Activated CD8-positive, alpha-beta memory T cell treated with anti-CD3 and anti-CD28 coated beads, Interleukin-2, amount 10 ng/mL, durations not matched to agents 7 days and 5 days (primary cell): ENCODE data around the gene PLEKHA6. TPM values are rescaled to one million over a fixed set of nuclear protein-coding genes. Genes with fewer than 3 reads are reported as not detected.

Source experiments
- ATAC-seq: fragments of 150-1000 bp; cut with Tn5 transposase; one replicate; pipeline ENCODE4 v1.10.0; 2021; ENCODE audit warnings: moderate library complexity
- CTCF ChIA-PET: fragments of 350-600 bp; sonication (Branson Sonifier 250); formaldehyde crosslinking; loops from one replicate; lab custom pipeline; 2021; ENCODE audit warnings: antibody characterized with exemption; lab: Charles Lee
- DNase-seq: peaks from one replicate; pipeline ENCODE4 v3.0.0-alpha.2; 2020
- H3K27ac Mint-ChIP-seq: one replicate; pipeline ENCODE4 v1.8.0; 2021; ENCODE audit warnings: mild to moderate bottlenecking, mixed read lengths
- H3K27me3 Mint-ChIP-seq: one replicate; pipeline ENCODE4 v1.8.0; 2021; ENCODE audit warnings: mixed read lengths
- H3K36me3 Mint-ChIP-seq: one replicate; pipeline ENCODE4 v1.8.0; 2021; ENCODE audit warnings: mild to moderate bottlenecking, mixed read lengths
- H3K4me1 Mint-ChIP-seq: one replicate; pipeline ENCODE4 v1.8.0; 2021; ENCODE audit warnings: mixed read lengths
- H3K4me3 Mint-ChIP-seq: one replicate; pipeline ENCODE4 v1.8.0; 2021; ENCODE audit warnings: mild to moderate bottlenecking, moderate library complexity, mixed read lengths
- H3K9me3 Mint-ChIP-seq: one replicate; pipeline ENCODE4 v1.8.0; 2022; ENCODE audit warnings: low read depth, mixed read lengths
- total RNA-seq, 2 experiments: library from RNA; stranded (reverse); gene quantifications; one replicate each; pipeline ENCODE4 v1.2.3, GENCODE V29; 2021

PLEKHA6 gene
- total RNA-seq, 2 experiments from 2014 or later: 0.02 to 0.29 TPM

DNA sequence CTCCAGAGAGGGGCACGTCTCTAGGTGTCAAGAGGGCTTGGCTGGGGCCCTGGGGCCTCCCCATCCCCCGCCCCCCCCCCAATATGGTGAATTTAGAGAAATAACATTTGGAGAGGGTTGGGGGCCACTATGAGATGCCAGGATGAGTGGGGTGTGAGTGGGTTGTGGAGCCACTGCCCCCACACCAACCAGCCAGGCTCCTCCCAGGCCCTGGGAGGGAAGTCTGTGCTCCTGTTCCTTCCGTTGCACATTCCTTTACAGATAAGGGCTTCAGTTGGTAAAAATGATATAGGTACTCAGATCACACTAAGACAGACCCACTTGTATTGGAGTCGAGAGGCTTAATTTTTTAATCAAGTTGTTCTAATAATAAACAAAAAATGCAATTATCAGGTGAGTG lies 585 bp upstream of the PLEKHA6 start:
- peaks cover 12% of the 10 kb centered on the region for H3K4me1 Mint-ChIP-seq
- H3K27ac Mint-ChIP-seq: no peak overlapping the region
- ATAC-seq: no peak
- no peaks in the 10 kb centered on the region for H3K9me3 Mint-ChIP-seq
- CTCF ChIA-PET: interaction anchor here (1.2 to 2.2 kb wide), 5 partner anchors 15 to 197 kb away, joined by 3 to 12 read pairs (median 5); no protein-coding TSS in a partner anchor
- DNase-seq: no peak
- no peaks in the 10 kb centered on the region for H3K36me3 Mint-ChIP-seq
- peaks cover 16% of the 10 kb centered on the region for H3K27me3 Mint-ChIP-seq
- H3K4me3 Mint-ChIP-seq: no peak overlapping the region

DNA sequence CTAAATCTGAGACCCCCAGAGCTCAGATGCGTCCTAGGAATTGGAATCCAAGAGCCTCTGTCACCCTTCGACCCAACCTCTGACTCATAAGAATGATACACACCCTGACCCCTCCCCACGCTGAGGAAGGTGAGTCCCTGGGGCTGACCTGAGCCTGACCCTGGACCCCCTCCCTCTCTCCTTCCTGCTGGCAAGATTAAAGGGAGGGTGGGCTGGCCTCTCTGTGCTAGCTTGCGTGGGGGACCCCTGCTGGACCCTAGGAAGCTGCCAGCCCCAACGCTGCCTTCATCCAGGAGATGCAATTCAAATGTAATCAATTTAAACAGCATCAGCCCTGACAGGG lies 627 bp downstream of the PLEKHA6 start:
- H3K36me3 Mint-ChIP-seq: no peaks in the 10 kb centered on the region
- CTCF ChIA-PET: interaction anchor here (2.0 to 2.2 kb wide), 2 partner anchors 101 to 196 kb away, joined by 6 to 12 read pairs; no protein-coding TSS in a partner anchor
- H3K27me3 Mint-ChIP-seq: peaks cover 16% of the 10 kb centered on the region
- DNase-seq (no peak), ATAC-seq (no peak)
- H3K4me3 Mint-ChIP-seq: no peak overlapping the region
- H3K27ac Mint-ChIP-seq: no peak overlapping the region
- H3K4me1 Mint-ChIP-seq: peaks cover 10% of the 10 kb centered on the region
- no peaks in the 10 kb centered on the region for H3K9me3 Mint-ChIP-seq

DNA sequence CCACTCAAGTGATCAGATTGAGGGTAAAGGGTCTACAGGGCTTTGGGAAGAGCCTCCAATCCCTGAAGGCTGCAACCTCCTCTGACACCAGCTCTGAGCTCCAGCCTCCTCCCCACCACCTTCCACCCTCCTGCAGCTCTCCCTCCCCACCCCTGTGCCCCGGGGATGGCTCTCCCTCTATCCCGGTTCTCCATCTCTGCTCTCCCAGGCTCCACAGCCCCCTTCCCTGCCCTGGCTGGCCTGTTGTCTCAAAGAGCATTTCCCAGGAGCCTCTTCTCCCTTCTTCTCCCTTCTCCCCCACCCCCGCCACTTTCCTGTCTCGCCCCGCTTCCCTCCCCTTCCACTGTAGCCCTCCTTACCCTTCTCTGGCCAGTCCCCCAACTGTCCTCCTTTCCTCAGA lies 1.1 kb downstream of the PLEKHA6 start:
- CTCF ChIA-PET: interaction anchor here (2.0 kb wide), 1 partner anchor 100 kb away, joined by 6 read pairs; no protein-coding TSS in a partner anchor
- H3K36me3 Mint-ChIP-seq: no peaks in the 10 kb centered on the region
- peaks cover 5% of the 10 kb centered on the region for H3K4me1 Mint-ChIP-seq
- ATAC-seq (no peak), DNase-seq (no peak)
- no peaks in the 10 kb centered on the region for H3K9me3 Mint-ChIP-seq
- peaks cover 16% of the 10 kb centered on the region for H3K27me3 Mint-ChIP-seq
- no peak overlapping the region for H3K4me3 Mint-ChIP-seq
- H3K27ac Mint-ChIP-seq: no peak overlapping the region

DNA sequence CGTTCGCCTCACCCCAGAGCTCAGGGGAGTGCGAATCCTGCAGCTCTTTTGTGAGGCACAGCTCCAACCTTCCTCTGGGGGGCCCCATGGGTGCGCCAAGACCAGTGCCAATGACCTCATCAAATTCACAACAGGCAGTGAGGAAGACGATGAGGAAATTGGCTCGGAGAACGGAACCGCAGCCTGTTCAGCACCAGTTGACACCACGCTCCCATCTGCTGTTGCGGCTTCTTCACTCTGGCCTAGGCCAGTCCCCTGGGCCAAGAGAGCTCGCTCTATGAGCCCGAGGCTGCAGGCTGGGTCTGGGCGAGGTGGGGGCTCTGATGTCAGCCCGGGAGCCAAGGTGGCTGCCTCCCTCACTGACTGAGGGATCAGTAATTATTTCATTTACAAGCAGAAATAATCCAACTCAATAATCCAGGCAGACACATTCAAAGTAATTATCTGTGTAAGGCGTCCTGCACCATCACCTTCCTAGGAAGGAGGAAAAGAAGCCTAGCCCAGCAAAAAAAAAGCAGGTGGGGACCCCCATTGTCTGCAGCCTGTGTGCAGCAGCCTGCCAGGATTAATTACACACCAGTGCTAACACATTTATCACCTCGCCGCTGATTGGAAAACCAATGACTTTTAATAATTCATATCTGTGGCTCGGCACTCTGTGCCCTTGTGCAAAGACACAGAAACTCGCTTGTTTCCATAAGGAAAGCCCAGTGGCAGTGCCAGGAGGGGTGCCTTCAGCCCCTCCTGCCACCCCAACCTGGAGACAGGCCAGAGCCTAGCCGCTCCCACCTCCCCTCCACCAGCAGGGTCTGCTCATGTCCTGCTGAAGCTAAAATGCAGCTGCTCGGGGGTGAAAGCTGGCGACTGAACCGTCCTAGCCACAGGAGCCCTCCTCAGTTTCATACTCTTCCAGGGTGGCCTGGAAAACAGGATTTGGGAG lies 1.9 kb downstream of the PLEKHA6 start:
- Mint-ChIP-seq H3K27ac (no peak overlapping the region), H3K27me3 (peaks cover 16% of the 10 kb centered on the region), H3K36me3 (no peaks in the 10 kb centered on the region), H3K4me1 (peaks cover 3% of the 10 kb centered on the region), H3K9me3 (no peaks in the 10 kb centered on the region), H3K4me3 (no peak overlapping the region)
- DNase-seq (no peak), ATAC-seq (no peak)
- CTCF ChIA-PET: no interaction called here

DNA sequence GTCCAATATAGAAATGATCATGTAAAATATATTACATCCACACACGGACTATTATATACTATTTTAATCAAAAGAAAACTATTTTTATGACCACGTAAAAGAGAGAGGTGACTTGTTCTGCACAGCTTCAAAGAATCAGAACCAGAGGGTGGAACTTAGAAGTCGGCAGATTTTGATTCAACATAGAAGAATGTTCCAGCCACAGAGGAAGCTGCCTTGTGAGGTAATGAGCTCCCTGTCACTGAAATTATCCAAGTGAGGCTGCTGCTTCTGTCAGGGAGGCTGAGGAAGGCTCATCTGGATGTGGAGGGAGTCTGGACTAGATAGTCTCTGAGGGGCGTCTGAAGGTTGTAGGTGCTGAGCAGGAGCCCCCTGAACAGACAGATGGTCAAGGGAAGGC lies 2.7 kb downstream of the PLEKHA6 start:
- CTCF ChIA-PET: no interaction called here
- no peak for DNase-seq

DNA sequence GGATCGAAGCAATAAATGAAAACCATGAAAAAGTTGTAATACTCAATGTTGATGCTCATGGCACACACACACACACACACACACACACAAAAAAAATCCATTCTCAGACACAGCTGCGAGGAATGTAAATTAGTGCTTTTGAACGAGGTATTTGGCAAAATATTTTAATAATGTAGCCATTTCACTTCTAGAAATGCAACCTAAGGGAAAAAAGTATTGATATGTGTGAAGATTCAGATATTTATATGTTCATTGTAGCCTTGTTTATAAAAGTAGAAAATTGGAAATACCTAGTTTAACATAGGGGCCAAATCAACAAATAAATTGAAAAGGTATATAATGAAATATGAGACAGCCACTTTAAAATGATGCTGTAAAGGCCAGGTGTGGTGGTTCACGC lies 3.8 kb downstream of the PLEKHA6 start:
- Mint-ChIP-seq H3K4me1 (no peaks in the 10 kb centered on the region), H3K27me3 (peaks cover 16% of the 10 kb centered on the region), H3K27ac (no peak overlapping the region), H3K36me3 (no peaks in the 10 kb centered on the region), H3K9me3 (no peaks in the 10 kb centered on the region), H3K4me3 (no peak overlapping the region)
- CTCF ChIA-PET: interaction anchor here (3.0 kb wide), 1 partner anchor 8 kb away, joined by 8 read pairs; no protein-coding TSS in a partner anchor
- DNase-seq: no peak
- ATAC-seq: no peak

More for the DNA sequence above, 2.7 kb downstream of the PLEKHA6 start:
- Mint-ChIP-seq H3K9me3 (no peaks in the 10 kb centered on the region), H3K27ac (no peak overlapping the region), H3K4me1 (no peaks in the 10 kb centered on the region), H3K27me3 (peaks cover 16% of the 10 kb centered on the region), H3K4me3 (no peak overlapping the region), H3K36me3 (no peaks in the 10 kb centered on the region)
- ATAC-seq: no peak

DNA sequence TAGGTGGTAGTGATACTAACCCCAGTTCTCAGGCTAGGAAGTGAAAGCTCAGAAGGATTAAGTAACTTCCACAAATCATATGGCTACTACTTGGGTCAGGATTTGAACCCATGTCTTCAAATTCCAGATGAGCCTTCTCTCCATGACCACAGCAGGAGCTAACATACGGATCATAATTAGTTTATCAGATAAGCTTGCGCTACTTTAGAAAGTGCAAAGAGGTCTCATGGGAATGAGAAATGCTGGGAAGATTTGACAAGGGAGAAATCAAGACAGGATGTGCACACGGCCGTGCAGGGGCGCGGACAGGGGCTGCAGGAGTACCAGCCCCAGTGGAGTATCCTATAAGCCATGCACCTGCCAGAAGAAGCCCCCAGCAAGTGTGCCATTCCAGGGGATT lies 5.2 kb downstream of the PLEKHA6 start:
- no peak for ATAC-seq
- Mint-ChIP-seq H3K9me3 (no peaks in the 10 kb centered on the region), H3K4me1 (no peaks in the 10 kb centered on the region), H3K27ac (no peak overlapping the region), H3K4me3 (no peak overlapping the region), H3K27me3 (peaks cover 13% of the 10 kb centered on the region), H3K36me3 (no peaks in the 10 kb centered on the region)
- CTCF ChIA-PET: interaction anchor here (0.6 to 3.0 kb wide), 3 partner anchors 9 to 437 kb away, joined by 3 to 8 read pairs (median 3); no protein-coding TSS in a partner anchor
- no peak for DNase-seq

DNA sequence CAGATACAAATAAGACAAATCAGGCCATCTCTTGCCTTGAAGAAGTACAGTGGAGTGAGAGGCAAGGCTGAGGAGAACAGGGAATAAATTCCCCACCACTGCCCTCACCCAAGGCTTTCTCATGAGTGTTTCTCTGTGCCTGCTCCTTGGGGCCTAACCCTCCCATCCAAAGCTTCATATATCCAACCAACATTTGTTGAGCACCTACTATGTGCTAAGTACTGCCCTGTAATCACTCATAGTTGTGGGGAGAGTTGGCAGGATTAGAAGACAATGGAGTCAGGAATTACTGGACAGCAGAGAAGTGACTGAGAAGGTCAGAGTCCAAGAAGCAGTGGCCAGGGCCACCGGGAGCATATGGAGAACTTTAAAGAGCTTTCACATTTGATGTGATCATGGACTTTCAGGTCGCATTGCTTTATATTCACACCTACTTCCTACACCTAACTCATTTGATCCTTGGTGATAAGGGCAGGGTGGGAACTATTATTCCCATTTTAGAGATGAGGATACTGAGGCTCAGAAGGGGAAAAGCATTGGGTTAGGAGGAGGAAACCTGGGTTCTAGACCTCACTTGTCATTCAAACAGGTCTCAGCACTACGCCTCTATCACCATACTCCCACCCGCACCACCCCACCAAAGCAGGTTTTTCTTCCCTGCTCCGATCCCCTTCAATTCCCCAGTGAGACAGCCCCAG lies 6.4 kb downstream of the PLEKHA6 start:
- Mint-ChIP-seq H3K4me1 (no peaks in the 10 kb centered on the region), H3K9me3 (no peaks in the 10 kb centered on the region), H3K27ac (no peak overlapping the region), H3K27me3 (peaks cover 13% of the 10 kb centered on the region), H3K4me3 (no peak overlapping the region), H3K36me3 (no peaks in the 10 kb centered on the region)
- DNase-seq (no peak), ATAC-seq (no peak)
- CTCF ChIA-PET: interaction anchor here (1.0 to 3.0 kb wide), 4 partner anchors 10 to 439 kb away, joined by 3 to 8 read pairs (median 4); no protein-coding TSS in a partner anchor

DNA sequence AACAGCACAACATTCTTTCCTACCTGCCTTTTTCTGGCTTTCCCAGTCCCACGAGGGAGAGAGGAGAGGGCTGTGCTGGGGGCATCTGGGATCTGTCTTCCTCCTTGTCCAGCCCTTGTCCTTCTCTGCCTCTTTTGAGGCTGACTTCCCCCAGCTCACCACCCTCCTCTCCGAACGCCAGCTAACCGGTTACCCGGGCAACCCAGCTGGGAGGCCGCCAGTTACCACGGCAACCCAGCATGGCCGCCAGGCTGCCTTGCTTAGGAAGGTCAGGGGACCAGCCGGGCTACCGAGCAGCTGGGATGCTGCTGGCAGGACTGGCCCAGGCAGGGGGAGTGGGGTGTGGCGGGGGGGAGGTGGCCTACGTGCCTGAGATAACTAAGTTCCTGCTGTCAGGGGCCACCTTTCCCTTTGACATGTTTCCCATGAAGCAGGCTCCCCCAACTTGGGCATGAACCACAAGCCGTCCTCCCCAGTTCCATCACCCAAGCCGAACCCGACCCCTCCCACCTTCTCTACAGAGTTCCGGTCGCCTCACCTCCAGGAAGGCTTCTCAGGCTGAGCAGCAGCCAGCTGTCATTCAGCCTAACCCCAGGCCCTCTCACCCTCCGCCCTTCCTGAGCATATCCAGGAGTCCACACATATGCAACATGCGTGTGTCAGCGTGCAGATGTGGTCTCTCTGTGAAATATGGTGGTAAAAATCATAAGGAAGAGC lies 8.7 kb downstream of the PLEKHA6 start:
- Mint-ChIP-seq H3K9me3 (no peaks in the 10 kb centered on the region), H3K4me3 (no peak overlapping the region), H3K27ac (no peak overlapping the region), H3K4me1 (no peaks in the 10 kb centered on the region), H3K36me3 (no peaks in the 10 kb centered on the region), H3K27me3 (peaks cover 6% of the 10 kb centered on the region)
- CTCF ChIA-PET: interaction anchor here (0.6 to 2.8 kb wide), 2 partner anchors 12 to 20 kb away, joined by 3 to 17 read pairs; no protein-coding TSS in a partner anchor
- peak; percentile 16 for ATAC-seq
- no peak for DNase-seq

DNA sequence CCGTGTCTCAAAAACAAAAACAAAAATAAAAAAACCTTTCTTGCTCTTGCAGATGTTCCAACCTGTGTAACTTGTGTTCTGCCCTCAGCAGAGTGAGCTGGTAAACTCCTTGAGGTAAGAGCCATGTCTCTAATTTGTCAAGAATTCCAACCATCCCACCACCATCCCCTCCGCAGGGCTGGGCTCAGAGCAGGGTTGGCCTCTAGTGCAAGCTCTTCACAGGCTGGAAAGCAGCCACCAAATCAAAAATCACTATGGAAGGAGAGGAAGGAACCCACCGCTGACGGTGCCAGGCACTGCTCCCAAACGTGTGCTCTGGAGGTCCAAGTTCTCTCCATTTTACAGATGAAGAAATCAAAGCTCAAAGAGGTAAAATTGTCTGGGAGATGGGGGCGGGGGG lies 9.4 kb downstream of the PLEKHA6 start:
- Mint-ChIP-seq H3K27ac (no peak overlapping the region), H3K4me1 (peaks cover 4% of the 10 kb centered on the region), H3K36me3 (no peaks in the 10 kb centered on the region), H3K9me3 (no peaks in the 10 kb centered on the region), H3K4me3 (no peak overlapping the region), H3K27me3 (peaks cover 2% of the 10 kb centered on the region)
- ATAC-seq (no peak), DNase-seq (no peak)
- CTCF ChIA-PET: interaction anchor here (0.6 to 2.8 kb wide), 2 partner anchors 13 to 19 kb away, joined by 3 to 17 read pairs; no protein-coding TSS in a partner anchor

DNA sequence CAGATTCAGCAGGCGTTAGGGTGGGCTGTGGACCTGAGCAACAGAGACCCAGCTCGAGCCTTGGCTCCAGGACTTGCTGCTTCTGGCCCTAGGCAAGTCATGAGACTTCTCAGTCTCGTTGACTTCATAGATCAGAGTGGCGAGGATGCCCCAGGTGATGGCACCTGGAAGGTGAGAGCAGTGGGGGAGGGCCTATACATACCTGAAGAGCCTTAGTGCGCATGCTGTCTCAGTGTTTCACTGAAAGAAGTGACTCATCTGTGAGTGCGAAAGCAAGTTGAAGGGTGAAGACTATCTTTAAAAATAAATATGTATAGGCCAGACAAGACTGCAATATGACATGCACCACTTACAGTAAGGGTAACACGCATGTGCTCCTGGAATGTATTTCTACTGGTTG lies 10.1 kb downstream of the PLEKHA6 start:
- DNase-seq (no peak), ATAC-seq (no peak)
- Mint-ChIP-seq H3K36me3 (no peaks in the 10 kb centered on the region), H3K4me1 (peaks cover 4% of the 10 kb centered on the region), H3K27me3 (peaks cover 2% of the 10 kb centered on the region), H3K27ac (no peak overlapping the region), H3K4me3 (no peak overlapping the region), H3K9me3 (no peaks in the 10 kb centered on the region)
- CTCF ChIA-PET: interaction anchor here (2.8 kb wide), 1 partner anchor 14 kb away, joined by 17 read pairs; no protein-coding TSS in a partner anchor

DNA sequence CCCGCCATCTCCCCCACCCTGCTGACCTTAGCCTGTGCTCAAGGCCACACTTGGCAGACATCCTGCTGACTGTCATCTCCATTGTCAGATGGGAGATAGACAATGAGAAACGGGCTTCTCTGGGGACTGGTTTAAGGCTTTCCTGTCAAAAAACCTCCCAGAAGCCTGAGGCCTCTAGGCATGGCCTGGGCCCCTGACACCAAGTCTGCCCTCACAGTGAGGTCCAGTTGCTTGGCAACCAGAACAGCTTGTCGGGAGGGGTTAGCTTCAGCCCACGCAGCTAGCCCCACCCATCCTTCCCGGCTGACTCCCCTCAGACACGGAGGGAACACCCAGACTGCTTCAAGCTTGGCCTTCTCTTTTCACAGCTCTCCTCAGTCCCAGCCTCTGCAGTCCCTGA lies 11.0 kb downstream of the PLEKHA6 start:
- Mint-ChIP-seq H3K27ac (no peak overlapping the region), H3K9me3 (no peaks in the 10 kb centered on the region), H3K36me3 (no peaks in the 10 kb centered on the region), H3K27me3 (peaks cover 2% of the 10 kb centered on the region), H3K4me3 (no peak overlapping the region), H3K4me1 (peaks cover 4% of the 10 kb centered on the region)
- ATAC-seq: no peak
- CTCF ChIA-PET: interaction anchor here (0.6 kb wide), 1 partner anchor 13 kb away, joined by 3 read pairs; no protein-coding TSS in a partner anchor
- no peak for DNase-seq

DNA sequence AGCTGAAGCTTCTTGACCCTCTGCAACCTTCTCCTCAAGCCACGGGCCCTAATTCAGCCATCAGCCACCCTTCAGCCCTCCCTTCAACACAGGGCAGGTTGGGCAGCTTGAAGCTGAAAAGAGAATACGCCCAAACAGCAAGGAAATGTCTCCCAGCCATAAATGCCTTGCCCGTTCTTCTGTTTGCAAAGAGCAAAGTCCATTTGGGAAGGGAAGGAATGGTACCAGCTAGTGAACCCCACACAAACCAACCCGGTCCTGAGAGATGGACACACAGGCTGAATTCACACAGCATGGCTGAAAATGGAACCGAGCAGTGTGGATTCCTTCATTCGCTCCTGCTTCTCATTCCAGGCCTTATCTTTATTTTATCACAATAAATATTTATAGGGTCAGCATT lies 11.5 kb downstream of the PLEKHA6 start:
- Mint-ChIP-seq H3K27me3 (peaks cover 5% of the 10 kb centered on the region), H3K4me3 (no peak overlapping the region), H3K27ac (no peak overlapping the region), H3K36me3 (no peaks in the 10 kb centered on the region), H3K4me1 (peaks cover 4% of the 10 kb centered on the region), H3K9me3 (no peaks in the 10 kb centered on the region)
- DNase-seq (no peak), ATAC-seq (no peak)
- CTCF ChIA-PET: no interaction called here
